Skeletal muscle cell (primary cell): ENCODE data around the gene HOXD9.

Source experiments
- DNase-seq: peaks from one replicate; pipeline ENCODE4 v3.0.0-alpha.2; 2010; ENCODE audit warnings: low read depth
- H3K4me3 ChIP-seq: 2 replicates; pipeline ENCODE4 v1.5.1; 2011; ENCODE audit warnings: low read depth, mild to moderate bottlenecking, control low read depth, low read length, moderate library complexity

Gene HOXD9

DNA sequence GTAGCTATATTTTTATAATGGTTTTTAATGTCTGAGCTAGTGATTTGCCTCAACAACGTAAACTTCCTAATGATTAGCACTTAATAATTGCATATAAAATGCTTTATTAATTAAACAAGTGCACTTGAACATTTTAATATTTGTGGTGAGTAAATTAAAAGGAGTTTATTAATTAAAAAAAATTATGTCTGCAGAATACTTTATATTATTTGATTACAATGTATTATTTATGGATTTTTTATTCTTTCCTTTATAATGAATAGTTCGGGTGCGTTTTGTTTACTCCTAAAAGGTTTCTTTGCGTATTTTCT lies 9.3 kb downstream of the HOXD9 start:
- no peak for DNase-seq
- H3K4me3 ChIP-seq, result peak overlapping the region; percentile 48

DNA sequence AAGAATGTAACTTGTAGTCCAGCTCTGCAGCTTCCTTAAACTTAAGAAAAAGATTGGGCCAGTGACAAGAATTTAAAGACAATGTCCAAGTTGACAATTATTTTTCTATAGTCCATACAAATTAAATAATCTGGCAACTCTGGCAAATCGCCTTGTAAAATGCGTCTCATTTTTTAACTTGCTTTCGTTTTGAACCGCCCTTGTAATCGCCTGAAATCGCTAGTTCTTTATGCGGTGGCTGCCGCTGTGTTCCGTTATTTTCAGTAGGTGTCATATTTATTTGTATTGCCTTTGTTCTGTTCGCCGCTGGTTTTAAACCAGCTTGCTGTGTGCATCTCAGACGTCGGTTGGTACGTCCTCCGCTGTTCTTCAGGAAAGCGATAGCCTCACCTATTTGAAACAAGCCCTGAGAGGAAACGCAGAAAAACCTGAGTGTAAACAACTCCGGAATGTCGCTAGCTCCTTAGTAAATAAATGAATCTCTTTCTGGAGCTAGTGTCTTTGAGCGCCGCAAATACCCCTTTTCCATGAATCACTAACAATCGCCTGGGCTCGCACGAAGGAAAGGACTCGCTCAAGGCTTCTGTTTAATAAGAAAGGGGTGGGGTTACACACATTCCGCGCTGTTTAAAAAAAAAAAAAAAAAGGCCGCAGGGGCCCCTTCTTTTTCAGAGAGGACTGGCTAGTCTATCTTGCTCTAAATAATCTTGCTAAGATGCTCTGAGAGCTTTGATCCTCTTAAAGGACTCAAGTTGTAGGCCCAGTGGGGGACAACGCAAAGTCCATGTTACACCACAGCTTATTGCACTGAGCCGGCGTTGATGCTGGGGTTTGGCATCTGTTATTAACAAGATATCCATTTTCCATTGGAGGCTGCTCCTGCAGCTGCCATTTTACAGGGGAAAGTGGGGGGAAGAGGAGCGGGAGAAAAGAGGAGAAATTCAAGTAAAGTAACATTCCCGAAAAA lies 10.0 kb downstream of the HOXD9 start:
- no peak for DNase-seq
- H3K4me3 ChIP-seq, result peak overlapping the region; percentile 14

DNA sequence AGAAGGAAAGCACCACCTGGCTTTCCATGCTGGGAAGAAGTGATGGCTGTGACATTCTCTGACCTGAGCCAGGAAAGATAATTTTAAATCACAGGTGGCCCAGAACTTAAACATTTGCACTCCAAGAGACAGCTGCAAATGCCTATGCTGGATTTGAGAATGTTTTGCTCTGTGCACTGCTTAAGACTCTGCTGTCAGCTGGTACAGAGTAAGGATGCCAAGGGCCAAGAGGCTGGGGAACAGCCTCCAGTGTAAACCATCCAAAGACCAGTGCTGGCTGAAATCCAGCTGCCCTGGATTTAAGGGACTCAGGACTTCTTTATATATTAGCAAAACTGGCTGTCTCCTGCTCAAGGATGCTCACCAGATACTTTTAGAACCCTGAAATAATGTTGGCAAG lies 10.9 kb downstream of the HOXD9 start:
- no peak overlapping the region for H3K4me3 ChIP-seq
- no peak for DNase-seq

DNA sequence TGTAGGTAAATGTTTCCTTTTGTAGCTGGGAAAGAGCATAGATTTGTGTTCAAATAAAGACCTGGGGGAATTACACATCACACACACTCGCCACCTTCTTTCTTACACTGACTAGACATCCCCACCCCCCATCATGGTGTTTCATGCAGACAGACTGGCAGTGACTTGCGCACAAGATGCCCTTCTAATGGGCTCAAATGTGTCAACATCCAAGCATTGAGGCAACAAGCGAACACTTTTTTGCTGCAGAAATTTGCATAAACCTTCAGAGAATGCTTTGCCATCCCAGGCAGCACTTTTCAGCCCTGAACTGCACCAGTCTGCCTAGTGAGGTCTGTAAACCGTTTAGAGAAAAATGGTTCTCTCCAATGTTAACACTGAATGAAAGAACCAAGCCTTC lies 11.5 kb downstream of the HOXD9 start:
- DNase-seq, result no peak
- H3K4me3 ChIP-seq, result no peak overlapping the region

DNA sequence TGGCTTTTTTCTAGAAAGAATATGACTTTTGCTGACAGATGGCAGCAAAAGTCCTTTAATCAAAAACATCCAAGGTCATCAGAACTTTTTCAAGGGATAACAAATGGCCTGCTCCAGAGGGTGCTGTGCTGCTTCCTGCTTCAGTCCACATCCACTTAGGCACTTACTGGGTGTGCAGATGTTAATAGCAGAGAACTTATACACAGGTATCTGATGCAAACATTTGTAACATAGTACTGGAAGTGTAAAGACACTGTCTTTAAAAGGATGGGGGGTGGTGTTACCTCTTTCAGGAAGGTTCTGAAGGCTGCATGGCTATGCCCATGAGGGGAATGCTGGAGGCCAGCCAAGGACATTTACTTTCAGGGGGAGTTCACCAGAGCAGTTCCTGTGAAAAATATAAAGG lies 12.5 kb downstream of the HOXD9 start:
- DNase-seq, result no peak
- H3K4me3 ChIP-seq, result no peak overlapping the region

DNA sequence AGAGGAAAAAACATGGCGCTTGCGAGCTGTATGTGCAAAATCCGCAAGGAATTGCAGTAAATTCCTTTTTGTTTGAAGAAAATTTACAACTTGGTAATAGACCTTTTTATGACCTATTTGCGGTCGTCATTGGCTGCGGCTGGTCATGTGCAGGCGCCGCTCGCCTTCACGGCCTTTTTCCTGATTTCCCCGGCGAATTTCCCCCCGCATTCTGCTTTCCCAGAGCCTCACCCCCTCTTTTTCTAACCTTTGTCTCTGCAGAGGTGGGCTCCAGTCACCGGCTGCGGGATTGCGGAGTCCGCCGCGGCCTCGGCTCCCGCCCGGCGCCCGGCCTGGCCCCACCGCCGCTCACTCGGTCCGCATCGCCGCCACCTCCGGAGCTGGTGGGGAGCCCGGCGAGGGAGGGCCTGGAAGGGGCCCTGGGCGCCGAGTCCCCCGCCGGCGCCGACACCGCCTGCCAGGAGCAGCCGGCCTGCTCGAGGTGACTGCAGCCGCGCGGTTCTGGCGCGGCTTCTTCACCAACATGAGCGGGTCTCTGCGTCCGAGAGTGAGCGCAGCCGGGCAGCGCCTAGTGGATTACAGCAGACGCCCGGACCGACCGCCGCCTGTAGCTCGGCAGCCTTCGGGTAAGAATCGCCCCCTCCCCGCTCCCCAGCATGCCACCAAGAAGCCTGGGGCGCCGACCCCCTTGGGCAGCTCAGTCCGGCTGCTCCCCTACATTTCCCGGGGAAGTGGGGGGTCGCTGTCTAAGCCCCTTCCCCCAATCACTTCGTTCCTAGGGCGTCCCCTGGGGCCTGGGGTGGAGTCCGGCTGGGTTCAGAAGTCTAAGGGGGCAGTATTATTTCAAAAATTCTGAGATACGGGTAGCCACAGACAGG lies 14.1 kb downstream of the HOXD9 start:
- DNase-seq, result no peak
- peak overlapping the region; percentile 68 for H3K4me3 ChIP-seq

DNA sequence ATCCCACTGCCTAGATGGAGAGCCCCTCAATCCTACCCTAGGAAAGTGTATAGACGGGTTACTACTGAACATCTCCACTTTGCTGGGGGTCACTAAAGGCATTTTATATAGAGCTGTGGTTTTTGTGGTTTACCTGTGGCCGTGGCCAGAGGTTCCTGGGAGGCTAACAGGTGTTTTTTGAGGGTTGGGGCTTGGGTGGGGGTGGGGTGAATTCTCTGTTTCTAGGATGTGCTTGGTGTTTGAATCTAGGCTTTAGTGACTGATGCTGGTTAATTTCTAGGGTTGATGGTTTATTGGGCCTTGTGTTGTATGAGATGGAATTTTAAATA lies 14.7 kb downstream of the HOXD9 start:
- no peak for DNase-seq
- H3K4me3 ChIP-seq, result peak overlapping the region; percentile 68

DNA sequence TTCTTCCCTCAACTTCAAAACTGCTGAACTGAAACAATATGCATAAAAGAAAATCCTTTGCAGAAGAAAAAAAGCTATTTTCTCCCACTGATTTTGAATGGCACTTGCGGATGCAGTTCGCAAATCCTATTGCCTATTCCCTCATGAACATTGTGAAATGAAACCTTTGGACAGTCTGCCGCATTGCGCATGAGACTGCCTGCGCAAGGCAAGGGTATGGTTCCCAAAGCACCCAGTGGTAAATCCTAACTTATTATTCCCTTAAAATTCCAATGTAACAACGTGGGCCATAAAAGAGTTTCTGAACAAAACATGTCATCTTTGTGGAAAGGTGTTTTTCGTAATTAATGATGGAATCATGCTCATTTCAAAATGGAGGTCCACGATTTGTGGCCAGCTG lies 15.4 kb downstream of the HOXD9 start:
- H3K4me3 ChIP-seq, result peak overlapping the region; percentile 68
- DNase-seq, result no peak

DNA sequence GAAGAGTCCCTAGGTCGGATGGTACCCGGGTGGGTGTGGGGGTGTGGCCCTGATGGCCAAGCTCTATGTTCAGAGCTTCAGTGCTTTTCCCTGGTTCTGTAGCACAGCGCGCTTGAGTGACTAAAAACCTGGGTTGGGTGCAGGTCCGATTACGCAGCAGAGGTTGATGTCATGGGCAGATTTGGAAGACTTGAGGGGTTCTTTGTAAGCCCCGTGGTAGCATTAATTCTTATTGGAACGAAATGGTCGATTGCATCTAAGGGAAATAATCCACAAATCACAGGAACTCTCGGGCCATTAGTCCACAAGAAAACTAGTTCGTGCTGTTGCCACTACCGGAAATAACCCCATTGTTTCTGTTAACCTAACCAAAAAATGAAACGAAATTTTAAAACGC lies 16.0 kb downstream of the HOXD9 start:
- DNase-seq, result no peak
- peak overlapping the region; percentile 68 for H3K4me3 ChIP-seq

DNA sequence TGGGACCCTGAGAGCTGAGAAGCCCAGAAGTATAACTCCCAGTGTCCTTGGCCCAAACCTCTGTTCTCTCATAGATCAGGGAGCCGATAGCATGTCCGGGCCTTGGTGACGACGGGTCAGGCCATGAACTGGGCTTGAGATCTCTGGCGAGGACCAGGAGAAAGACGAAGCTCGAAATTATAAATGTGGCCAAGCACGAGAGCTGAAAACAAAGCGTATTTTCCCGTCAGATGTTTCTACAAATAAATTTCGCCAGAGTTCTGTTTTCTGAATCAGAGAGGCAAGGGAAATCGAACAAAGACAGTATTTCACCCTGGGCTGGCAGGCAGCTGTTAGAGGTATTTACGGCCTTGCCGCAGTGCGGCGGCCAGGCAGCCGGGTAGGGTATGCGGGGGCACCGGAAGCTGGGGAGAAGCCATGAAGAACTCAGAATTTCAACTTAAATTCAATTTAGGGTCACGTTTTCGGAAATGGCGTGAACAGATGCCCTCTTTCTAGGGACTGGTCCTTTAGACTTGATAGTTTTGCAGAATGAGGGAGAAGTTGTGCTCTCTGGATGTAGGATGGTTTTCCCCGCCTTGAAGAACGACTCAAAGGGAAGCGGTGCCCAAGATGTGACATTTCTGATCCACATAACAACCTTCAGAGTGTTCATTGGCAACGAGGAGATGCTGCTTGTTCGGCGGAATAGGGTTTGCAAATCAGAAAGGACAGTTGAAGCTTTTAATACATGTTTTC lies 16.6 kb downstream of the HOXD9 start:
- no peak for DNase-seq
- peak overlapping the region; percentile 68 for H3K4me3 ChIP-seq

DNA sequence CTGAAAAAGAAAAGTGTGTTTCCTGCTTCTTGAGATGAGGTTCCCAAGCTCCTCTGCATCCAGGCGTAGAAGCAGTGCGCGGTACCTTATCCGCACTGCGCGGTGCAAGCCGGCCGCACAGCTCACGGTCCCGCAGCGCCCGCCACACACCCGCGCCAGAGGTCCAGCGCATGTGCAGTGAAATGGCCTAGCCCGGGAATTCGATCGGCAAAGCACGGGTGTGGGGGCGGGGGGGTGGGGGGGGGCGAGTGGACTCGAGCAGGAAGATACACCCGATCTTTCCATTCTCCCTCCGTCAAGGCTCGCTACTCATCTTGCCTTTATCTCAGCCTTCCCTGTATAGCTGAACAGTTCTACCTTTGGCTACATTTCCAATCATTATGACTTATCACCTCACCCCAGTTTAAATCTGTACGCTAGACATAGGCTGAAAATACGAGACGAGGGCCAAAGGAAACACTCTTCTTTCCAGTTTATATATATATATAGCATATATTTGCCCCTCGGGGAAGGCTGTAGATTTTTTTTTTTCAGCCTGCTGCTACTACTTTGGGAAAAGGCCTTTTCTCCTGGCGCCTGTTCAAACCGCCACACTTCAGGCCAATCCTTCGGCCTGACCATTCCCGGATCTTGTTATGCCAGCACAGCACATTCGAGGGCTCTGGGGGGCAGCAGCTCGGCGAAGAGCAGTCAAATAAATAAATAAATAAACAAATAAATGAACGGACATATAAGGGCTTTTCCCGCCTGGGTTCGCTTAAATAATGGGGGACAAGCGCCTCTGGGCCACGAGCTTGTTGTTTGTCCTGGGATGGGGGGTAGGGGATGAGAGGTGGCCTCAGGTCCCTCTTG lies 17.4 kb downstream of the HOXD9 start:
- DNase-seq, result no peak
- peak overlapping the region; percentile 59 for H3K4me3 ChIP-seq

DNA sequence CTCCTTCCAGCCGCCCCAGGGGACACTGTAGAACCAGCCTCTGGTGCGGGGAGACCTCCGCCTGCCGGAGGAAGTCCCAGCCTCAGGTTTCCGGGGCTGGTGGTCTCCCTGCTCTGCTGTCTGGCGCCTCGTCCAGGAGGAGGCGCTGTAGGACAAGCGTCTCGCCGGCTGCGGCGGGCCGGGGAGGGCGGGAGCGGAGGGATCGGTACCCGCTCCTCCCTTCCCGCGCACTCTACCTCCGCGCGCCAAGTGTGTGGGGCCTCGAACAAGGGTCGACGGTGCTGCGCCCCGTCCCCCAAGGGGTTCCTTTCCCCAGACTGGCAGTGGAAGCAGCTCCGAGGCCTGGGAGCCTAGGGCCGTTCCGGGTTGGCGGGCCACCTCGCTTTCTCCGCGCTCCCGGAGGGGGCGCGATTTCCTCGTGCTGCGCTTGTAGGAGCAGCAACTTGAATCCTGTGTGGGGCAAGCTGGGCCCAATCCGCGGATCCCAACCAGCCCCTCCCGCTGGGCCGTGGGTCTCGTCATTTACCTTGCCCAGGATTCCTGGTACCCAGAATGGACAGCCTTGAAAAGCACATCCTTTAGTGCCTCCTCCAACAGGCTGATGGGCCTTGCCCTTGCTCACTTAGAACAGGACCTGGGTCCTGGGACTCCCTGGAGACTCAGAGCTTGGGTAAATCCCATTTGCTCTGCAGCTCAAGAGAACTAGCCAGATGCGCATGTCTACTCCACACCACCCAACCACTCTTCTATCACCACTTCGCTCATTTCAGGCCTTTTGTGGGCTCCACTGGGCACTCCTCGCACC lies 18.2 kb downstream of the HOXD9 start:
- no peak for DNase-seq
- H3K4me3 ChIP-seq, result peak overlapping the region; percentile 59

DNA sequence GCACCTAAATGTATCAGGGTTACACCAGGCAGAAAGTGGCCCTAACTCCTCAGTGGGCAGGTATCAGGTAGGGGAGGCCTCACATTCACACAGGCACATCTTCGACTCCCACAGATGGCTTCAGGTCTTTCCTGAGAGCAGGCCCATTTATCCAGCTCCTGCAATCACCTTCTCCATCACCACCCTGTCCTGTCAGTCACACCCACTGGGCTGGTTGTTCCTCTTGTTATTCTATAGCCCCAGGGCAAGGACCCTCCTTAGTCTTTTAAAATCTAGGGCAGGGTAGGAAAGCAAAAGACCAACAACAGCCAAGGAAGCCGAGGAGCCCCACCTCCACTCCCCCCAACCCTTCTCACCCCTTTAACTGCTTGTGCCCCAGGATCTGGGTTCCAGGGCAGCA lies 19.8 kb downstream of the HOXD9 start:
- H3K4me3 ChIP-seq, result no peak overlapping the region
- DNase-seq, result no peak

DNA sequence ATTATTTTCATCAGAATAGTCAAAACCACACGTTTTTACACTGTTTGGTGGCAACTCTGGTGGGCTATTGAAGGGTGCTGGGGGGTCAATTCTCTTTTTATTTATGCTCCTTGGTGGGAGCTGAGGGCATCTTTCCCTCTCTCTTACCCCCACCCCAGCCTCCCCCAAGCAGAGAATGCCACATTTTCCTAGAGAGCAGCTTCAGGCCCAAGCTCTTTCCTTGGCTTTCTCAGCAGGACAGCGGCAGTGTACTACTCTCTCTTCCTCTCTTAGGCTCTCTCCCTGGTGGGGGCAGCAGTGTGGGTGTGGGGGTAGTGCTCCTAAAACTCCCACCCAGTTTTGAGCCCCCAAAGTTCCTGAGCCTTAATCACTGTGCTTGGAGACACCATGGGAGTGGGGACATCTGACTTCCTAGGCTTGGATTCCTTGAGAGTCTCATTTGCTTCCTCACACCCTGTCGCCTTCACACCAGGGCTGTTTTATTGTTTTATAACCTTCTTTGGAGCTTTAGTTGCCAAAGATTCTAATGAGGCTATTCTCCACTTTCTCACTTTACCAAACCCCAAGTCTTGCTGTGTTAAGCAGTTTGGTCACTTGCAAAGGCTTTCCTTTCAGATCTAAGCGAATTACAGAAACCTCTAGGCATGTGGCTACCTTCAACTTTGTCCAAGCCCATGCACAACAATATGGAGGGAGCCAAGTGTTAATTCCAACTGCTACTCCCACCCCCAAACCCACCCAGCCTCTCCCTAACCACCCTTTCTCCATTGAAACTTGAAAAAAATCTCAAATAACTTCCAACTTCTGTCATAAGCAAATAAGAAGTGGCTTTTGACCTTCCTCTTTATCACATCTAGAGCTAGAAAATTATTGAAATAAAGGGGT lies 22.8 kb downstream of the HOXD9 start:
- DNase-seq, result no peak
- no peak overlapping the region for H3K4me3 ChIP-seq

DNA sequence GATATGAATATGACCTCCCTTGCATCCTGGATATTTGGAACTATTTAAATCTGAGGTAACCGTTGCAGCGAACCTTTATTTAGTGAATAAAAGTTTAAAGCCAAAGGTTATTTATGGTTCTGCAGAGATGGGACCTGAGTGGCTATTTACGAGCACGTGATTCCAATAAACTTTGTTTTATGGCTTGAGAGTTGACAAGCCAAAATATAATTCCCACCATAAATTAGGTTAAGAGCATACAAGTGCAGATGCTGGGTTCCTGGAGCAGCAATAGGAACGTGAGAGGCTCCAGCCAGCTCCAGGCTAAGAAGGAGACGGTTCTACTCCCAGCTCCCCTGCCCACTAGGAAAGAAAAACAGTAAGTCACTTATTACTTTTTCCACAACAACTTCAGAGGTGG lies 23.6 kb downstream of the HOXD9 start:
- H3K4me3 ChIP-seq, result no peak overlapping the region
- no peak for DNase-seq

DNA sequence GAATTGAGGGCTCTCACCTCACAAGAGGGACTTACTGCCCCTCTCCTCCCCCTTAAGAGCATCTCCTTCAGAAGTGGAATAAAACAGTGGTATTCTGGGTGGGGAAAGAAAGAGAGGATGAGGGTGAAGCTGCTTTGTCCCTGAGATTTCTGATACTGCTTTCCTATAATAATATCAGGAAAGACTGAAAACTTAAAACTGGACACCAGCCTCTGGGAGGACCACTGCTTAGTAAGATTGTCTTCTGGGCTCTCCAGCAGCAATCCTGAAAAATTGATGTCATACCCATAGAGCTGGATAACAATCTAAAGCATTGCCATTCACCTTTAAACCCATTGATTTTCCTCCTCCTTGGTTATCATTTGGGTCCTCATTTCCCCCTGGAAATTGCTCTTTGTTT lies 24.1 kb downstream of the HOXD9 start:
- DNase-seq, result no peak
- no peak overlapping the region for H3K4me3 ChIP-seq

DNA sequence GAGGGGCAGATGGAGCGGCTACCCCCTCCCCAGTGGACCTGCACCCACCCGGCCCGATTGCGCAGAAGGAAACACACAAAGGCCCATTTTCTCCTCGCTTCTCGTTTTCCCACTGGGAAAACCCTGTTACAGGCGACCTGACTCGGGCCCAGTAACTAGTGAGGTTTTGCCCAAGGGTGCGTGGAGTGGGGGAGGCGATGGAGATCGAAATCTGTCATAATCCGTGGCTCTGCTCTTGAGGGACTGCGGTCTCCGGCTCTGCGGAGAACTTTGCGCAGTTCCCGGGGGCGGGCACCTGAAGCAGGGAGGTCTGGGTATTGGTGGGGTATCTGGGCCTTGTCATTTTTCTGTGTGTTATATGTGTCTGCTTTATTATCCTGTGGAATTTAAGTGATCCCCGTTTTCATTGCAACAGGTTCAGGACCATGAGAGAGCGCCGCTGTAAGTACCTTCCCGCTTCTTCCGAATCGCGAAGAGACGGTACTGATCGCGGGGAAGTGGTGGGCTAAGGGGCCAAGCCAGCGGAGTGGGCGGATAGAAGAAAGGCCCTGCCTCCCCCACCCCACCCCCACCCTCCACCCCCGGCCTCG lies 24.8 kb downstream of the HOXD9 start:
- H3K4me3 ChIP-seq, result no peak overlapping the region
- no peak for DNase-seq
